HG03060 (cell line): ENCODE results near the gene KCNN3.

Source experiments
- ATAC-seq: cut with Tn5 transposase; IDR thresholded peaks from one replicate; pipeline ENCODE4 v1.9.1; 2021; ENCODE audit warnings: low read depth, moderate number of reproducible peaks; ENCODE audit not compliant: unreplicated experiment

Gene KCNN3

GRCh38 chr1:154845174-154845573 is 24.9 kb downstream of the KCNN3 start:
- no peak for ATAC-seq

GRCh38 chr1:154844297-154844681 is 25.8 kb downstream of the KCNN3 start:
- no peak for ATAC-seq

GRCh38 chr1:154843636-154844296 is 26.3 kb downstream of the KCNN3 start:
- ATAC-seq, result no peak

- ATAC-seq, result no peak
These were observed 27.4 kb downstream of the KCNN3 start for GRCh38 chr1:154842635-154843034.

- ATAC-seq, result no peak
These were observed 28.7 kb downstream of the KCNN3 start for GRCh38 chr1:154841384-154841783.

GRCh38 chr1:154840269-154841176 is 29.6 kb downstream of the KCNN3 start:
- no peak for ATAC-seq

GRCh38 chr1:154839691-154840090 is 30.4 kb downstream of the KCNN3 start:
- no peak for ATAC-seq

GRCh38 chr1:154838988-154839387 is 31.1 kb downstream of the KCNN3 start:
- no peak for ATAC-seq

- ATAC-seq, result no peak
These were observed 31.6 kb downstream of the KCNN3 start for GRCh38 chr1:154838461-154838860.

- no peak for ATAC-seq
These were observed 32.4 kb downstream of the KCNN3 start for GRCh38 chr1:154837672-154838171.

- ATAC-seq, result no peak
These were observed 32.9 kb downstream of the KCNN3 start for GRCh38 chr1:154837034-154837671.

GRCh38 chr1:154835531-154836324 is 34.4 kb downstream of the KCNN3 start:
- no peak for ATAC-seq

- no peak for ATAC-seq
These were observed 36.2 kb downstream of the KCNN3 start for GRCh38 chr1:154833841-154834240.

GRCh38 chr1:154833209-154833608 is 36.9 kb downstream of the KCNN3 start:
- ATAC-seq, result no peak

GRCh38 chr1:154832384-154832783 is 37.7 kb downstream of the KCNN3 start:
- no peak for ATAC-seq

GRCh38 chr1:154831462-154831861 is 38.6 kb downstream of the KCNN3 start:
- ATAC-seq, result no peak

GRCh38 chr1:154829062-154829461 is 41.0 kb downstream of the KCNN3 start:
- ATAC-seq, result no peak

GRCh38 chr1:154824179-154825000 is 45.7 kb downstream of the KCNN3 start:
- ATAC-seq, result no peak

GRCh38 chr1:154822717-154823116 is 47.4 kb downstream of the KCNN3 start:
- ATAC-seq, result no peak

- no peak for ATAC-seq
These were observed 47.8 kb downstream of the KCNN3 start for GRCh38 chr1:154822233-154822632.
